ENCODE measurements around the gene HNRNPA3. TPM values are rescaled to one million over a fixed set of nuclear protein-coding genes. Genes with fewer than 3 reads are reported as not detected.
"Not testable (repeated sequence)": the region's sequence is repeated elsewhere in the genome, so short reads cannot be mapped to it uniquely, and the experiment has no call there.

The HNRNPA3 gene
- total RNA-seq, 1 experiment from 2014 or later, result 61.6 TPM

GRCh38 chr2:177232098-177232704 lies 19.6 kb downstream of the HNRNPA3 start:
- no peak for DNase-seq (ENCODE audit: low read depth)

DNA sequence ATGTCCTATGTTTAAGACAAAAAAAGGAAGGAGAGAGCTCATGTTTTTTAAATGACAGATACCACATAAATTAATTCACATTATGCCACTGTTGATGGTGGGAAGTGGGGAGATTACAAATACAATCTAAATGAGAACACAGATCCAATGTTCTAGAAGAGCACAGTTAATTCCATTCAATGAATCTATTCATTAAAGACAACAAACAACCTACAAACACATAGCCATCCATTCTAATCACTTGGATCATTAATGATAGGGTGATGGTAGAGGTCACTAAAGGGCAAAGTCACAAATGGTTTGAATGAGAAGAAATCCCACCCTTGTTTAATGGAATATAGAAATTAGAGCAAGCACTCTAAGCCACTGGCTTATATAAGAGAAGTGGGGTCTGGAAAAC lies 21.7 kb downstream of the HNRNPA3 start:
- no peak for DNase-seq (ENCODE audit: low read depth)

- no peak for DNase-seq (ENCODE audit: low read depth)
Observed at GRCh38 chr2:177235855-177236437, 23.4 kb downstream of the HNRNPA3 start.

GRCh38 chr2:177237932-177238331 lies 25.3 kb downstream of the HNRNPA3 start:
- DNase-seq (ENCODE audit: low read depth), result no peak

DNA sequence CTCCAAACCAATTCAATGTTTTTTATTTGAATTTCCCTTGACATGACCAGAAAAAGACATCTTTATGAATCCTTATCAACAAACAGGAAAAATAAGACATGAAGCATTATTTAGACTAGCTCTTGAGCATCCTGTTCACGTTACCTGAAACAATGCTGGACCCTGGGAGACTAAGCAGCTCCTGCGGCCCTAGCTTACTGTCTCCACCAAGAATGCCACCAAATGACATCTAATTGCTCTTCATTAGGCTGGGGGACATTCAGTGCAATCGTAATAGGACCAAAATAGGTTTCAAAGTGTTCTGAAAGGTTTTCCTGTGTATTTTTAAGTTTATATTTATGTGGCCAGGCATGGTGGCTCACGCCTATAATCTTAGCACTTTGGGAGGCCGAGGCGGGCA lies 26.5 kb downstream of the HNRNPA3 start:
- DNase-seq (ENCODE audit: low read depth), result no peak

- DNase-seq (ENCODE audit: low read depth), result peak; percentile 81
Observed at GRCh38 chr2:177239932-177240630, 27.5 kb downstream of the HNRNPA3 start.

DNA sequence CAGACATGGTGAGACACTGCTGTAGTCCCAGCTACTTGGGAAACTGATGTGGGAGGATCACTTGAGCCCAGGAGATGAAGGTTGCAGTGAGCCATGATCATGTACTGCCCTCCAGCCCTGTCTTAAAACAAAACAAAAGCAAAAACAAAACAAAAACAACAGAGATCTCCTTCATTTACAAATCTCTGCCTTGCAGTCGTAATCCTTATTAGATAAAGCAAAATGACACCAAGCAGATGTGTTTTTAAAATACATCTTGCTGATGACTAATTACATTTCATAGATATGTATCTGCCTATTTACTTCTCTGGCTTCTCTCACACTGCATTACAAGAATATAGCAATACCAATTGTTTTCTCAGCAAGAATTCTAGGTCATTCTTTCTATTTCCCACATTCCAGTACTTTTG lies 29.1 kb downstream of the HNRNPA3 start:
- peak; percentile 33 for DNase-seq (ENCODE audit: low read depth)

GRCh38 chr2:177242121-177242987 lies 29.8 kb downstream of the HNRNPA3 start:
- peak; percentile 93 for DNase-seq (ENCODE audit: low read depth)

DNA sequence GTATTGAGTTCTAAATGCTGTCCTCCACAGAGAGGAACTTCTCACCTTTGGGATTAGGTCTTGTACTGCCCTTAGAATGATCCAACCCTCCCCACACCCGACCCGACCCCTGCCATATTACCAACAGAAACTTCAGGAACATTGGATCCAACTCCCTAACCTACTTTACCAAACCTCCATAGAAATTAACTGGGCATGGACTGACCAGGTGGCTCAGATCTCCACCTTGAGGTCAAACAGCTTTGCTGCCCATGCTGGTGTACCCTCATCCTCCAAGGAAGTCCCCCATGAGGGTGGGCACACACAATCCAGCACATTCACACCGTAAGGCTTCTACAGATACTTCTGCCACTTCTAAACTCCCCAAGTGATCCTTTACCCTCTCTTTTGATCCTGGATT lies 30.5 kb downstream of the HNRNPA3 start:
- DNase-seq (ENCODE audit: low read depth), result no peak

GRCh38 chr2:177243476-177243875 lies 30.9 kb downstream of the HNRNPA3 start:
- peak; percentile 59 for DNase-seq (ENCODE audit: low read depth)

GRCh38 chr2:177244244-177244771 lies 31.7 kb downstream of the HNRNPA3 start:
- peak; percentile 41 for DNase-seq (ENCODE audit: low read depth)

GRCh38 chr2:177245010-177245422 lies 32.4 kb downstream of the HNRNPA3 start:
- peak; percentile 95 for DNase-seq (ENCODE audit: low read depth)

DNA sequence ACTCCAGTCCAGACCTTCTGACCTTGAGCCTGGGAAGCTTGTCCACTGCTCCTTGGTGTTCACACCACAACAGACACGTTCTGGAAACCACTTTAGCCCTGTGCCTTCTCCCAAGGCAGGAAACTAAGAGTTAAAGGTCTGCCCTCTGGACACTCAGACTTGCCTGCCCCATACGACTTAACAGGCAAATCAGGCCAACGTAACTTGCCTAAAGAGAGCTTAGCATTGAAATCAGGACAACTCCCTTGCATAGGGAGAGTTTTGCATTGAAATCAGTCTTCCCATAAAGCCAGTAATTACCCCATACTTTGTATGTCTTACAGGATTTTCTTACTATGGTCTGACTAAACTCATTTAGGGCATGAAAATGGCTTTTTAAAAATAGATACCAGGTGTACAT lies 33.4 kb downstream of the HNRNPA3 start:
- DNase-seq (ENCODE audit: low read depth), result peak; percentile 50

DNA sequence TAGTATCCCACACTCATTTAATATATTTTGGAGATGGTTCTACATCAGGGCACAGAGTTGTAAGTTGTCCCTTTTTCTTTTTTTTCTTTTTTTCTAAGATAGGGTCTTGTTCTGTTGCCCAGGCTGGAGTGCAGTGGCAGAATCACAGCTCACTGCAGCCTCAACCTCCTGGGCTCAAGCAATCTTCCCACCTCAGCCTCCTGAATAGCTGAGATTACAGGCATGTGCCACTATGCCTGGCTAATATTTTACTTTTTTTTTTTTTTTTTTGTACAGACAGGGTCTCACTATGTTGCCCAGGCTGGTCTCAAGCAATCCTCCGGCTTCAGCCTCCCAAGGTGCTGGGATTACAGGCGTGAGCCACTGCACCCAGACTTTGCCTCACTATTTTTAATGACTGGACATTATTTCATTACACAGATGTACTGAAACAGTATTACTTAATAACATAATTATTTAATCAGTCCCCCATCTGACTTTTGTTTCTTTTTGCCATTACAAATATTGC lies 34.0 kb downstream of the HNRNPA3 start:
- not testable (repeated sequence) for DNase-seq (ENCODE audit: low read depth)

DNA sequence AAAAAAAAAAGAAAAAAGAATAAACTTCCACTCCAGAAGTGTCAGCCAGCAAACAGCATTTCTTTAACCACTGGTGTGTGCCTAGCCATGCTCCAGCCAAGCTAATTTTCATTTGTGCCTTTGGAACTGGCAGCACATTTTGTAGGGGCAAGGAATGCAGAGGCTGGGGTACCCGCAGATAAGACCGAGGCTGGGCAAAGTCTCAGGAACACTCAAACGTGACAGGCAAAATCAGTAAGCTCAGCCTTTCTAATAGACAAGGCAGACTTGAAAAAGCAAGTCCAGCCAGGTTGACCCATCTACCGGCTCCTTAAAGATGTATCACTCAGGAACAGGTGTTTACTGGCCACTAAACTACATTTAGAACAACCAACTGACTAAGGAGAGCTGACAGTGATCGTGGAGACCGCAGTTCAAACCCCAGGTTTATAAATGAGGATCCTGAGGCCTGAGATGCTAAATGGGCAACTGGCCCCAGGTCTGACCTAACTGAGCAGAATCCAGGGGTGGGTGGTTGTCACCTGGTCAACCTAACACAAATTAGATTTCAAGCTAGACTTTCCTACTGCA lies 35.2 kb downstream of the HNRNPA3 start:
- DNase-seq (ENCODE audit: low read depth), result no peak

- no peak for DNase-seq (ENCODE audit: low read depth)
Observed at GRCh38 chr2:177249038-177249437, 36.4 kb downstream of the HNRNPA3 start.

- DNase-seq (ENCODE audit: low read depth), result no peak
Observed at GRCh38 chr2:177250461-177250860, 37.9 kb downstream of the HNRNPA3 start.

DNA sequence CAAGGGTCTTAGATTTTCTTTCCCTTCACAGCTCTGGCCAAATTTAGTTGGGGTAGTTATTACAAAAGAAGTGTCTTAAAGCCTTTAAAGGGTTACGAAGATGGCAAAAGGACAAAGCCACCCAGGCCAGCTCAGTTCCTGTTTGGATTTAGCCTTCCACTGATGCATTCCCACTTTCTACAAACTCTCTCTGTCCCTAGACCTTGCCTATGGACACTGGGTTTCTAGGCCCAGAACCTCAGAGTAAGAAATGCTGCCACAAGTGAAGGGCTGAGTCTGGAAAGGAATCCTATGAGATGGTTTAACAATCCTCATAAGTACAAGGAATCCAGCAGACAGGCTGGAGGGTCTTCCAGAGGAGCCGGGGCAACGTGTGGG lies 38.6 kb downstream of the HNRNPA3 start:
- DNase-seq (ENCODE audit: low read depth), result no peak

GRCh38 chr2:177252808-177253531 lies 40.4 kb downstream of the HNRNPA3 start:
- no peak for DNase-seq (ENCODE audit: low read depth)

GRCh38 chr2:177253704-177254103 lies 41.1 kb downstream of the HNRNPA3 start:
- no peak for DNase-seq (ENCODE audit: low read depth)

All from M059J (cell line).